Activated CD8-positive, alpha-beta memory T cell treated with anti-CD3 and anti-CD28 coated beads, Interleukin-2, amount 50 U/mL, for 4 hours (primary cell): Measurements from ENCODE around the gene GPX2.
"Not testable (repeated sequence)": the region's sequence is repeated elsewhere in the genome, so short reads cannot be mapped to it uniquely, and the experiment has no call there.

ENCODE experiments used
- DNase-seq: peaks from one replicate; pipeline ENCODE4 v3.0.0-alpha.2; 2020

Gene GPX2

GRCh38 chr14:64938972-64939816 lies 3.4 kb downstream of the GPX2 start:
- DNase-seq: no peak

DNA sequence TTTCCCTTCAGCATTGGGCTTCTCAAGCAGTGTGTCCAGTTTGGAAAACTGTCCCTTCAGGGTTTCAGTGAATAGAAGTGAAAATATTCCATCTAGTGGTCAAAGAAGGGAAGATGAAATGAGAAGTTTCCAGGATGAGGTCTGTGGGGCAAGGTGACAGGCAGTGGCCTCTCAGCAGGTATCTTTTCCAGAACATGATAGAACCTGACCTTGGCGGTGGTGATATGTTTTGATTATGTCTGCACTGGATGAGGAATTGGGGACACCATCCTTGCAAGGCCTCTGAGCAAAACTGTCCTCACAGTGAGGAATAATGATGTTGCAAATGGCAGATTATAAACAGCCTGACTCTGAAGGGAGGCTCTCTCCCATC lies 4.7 kb downstream of the GPX2 start:
- no peak for DNase-seq

GRCh38 chr14:64937171-64937820 lies 5.2 kb downstream of the GPX2 start:
- DNase-seq: no peak

- DNase-seq: no peak
Observed at GRCh38 chr14:64935508-64935907, 7.0 kb downstream of the GPX2 start.

- DNase-seq: no peak
Observed at GRCh38 chr14:64934338-64934929, 8.1 kb downstream of the GPX2 start.

- no peak for DNase-seq
Observed at GRCh38 chr14:64932231-64932630, 10.3 kb downstream of the GPX2 start.

DNA sequence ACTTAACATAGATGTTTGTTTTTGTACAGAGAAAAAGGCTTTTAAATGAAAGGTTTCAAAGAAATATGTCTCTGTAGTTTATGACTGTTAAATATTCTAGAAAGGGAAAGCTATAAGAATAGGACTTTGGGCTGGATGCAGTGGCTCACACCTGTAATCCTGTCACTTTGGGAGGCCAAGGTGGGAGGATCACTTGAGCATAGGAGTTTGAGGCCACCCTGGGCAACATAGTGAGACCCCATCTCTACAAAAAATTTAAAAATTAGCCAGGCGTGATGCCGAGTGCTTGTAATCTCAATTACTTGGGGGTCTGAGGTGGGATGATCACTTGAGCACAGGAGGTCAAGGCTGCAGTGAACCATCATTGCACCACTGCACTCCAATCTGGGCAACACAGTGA lies 11.4 kb downstream of the GPX2 start:
- no peak for DNase-seq

GRCh38 chr14:64930085-64930843 lies 12.3 kb downstream of the GPX2 start:
- DNase-seq: no peak

DNA sequence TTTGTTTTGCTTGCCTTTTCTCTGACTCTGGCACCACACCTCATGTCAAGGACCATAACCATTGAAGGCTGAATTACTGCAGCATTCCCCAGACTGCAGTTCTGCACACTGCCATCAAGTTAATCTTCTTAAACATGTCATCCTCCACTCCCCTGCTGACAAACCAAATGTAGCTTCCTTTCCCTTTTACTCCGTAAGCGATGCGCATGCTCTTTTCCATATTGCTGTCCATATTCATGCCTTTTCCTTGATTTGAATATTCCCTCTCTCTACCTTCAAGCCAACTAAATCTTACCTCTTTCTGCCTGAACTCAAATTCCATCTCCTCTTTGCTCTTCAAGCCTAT lies 13.6 kb downstream of the GPX2 start:
- DNase-seq: no peak

DNA sequence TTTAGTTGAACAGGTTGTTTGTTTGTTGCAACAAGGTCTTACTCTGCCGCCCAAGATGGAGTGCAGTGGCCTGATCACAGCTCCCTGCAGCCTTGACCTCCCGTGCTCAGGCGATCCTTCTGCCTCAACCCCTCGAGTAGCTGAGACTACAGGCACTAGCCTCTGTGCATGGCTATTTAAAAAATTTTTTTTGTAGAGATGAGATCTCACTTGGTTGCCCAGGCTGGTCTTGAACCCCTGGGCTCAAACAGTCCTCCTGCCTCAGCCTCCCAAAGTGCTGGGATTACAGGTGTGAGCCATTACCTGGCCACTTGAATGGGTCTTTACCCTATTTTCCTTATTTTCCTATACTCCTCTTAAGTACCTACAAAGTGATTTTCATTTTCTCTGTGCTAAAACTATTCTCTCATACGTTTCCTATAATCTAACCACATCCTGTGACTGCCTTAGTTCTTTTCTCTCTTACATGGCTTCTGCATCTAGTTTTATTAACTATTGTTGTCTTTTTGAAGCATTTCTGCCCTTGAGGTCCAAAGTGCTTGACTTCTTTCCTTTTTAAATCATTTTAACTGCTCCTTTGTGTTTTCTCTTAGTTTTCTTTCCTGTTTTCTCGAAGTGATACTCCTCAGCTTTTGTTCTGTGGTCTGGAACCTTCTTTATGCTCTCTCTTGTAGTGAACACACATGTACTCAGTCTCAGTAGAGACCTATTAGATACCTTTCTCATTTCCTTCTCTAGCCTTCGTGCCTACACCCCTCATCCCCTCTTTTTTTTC lies 14.1 kb downstream of the GPX2 start:
- no peak for DNase-seq

DNA sequence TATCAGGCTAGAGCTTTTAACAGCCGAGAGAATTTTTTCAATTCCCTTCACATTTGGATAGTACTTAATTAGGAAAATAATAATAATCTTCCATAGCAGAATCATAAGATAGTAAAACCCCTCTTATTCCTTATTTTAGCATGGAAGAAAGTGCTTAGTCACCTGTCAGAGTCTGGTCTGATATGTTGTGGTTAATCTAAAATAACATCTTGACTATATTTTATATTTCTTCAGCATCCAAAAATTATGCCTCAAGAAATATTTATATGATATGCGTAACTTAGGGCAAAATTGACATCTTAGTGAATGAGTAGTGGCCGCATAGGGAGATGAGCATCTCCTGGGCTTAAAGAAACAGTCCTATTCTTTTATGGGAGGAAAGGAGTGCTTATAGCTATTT lies 15.5 kb downstream of the GPX2 start:
- no peak for DNase-seq

- no peak for DNase-seq
Observed at GRCh38 chr14:64926398-64926995, 16.0 kb downstream of the GPX2 start.

DNA sequence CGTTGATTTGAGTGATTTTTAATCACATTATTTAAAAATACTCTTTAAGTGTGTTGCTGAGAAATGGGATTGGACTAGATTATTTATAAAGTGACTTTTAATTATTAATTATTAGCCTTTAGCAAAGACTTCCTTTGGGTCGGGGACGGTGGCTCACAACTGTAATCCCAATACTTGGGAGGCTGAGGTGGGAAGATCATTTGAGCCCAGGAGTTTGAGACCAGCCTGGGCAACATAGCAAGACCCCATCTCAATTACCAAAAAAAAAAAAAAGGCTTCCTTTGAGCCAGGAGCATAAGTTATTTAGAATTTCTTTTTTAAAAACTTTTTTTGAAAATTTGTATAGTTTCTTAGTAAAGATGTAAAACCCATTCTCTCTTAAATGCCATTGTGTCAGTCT lies 19.5 kb downstream of the GPX2 start:
- DNase-seq: no peak

- no peak for DNase-seq
Observed at GRCh38 chr14:64920465-64920864, 22.1 kb downstream of the GPX2 start.

GRCh38 chr14:64919618-64920017 lies 22.9 kb downstream of the GPX2 start:
- no peak for DNase-seq

GRCh38 chr14:64919215-64919614 lies 23.3 kb downstream of the GPX2 start:
- DNase-seq: no peak

GRCh38 chr14:64918216-64918615 lies 24.3 kb downstream of the GPX2 start:
- DNase-seq: no peak

DNA sequence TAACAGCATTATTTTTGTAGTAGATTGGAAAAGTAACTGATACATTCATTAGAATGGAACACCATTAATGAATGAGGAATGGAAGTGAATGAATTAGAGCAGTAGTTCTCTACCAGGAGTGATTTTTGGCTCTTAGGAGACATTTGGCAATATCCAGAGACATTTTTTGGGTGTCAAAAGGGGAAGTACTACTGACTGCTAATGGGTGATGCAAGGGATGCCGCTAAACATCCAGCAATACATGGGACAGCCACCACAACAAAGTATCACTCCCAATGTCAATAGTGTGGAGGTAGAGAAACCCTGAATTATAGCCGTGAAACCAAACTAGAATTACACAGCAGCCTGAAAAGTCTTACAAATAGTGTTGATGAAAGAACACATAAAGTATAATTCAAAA lies 26.7 kb downstream of the GPX2 start:
- DNase-seq: no peak

- no peak for DNase-seq
Observed at GRCh38 chr14:64915029-64915424, 27.5 kb downstream of the GPX2 start.

- peak; percentile 98 for DNase-seq
Observed at GRCh38 chr14:64914237-64915028, 28.1 kb downstream of the GPX2 start, which contains the start of gene CHURC1. CHURC1 (plus strand) TSS chr14:64914455; CDS start chr14:64914496, 41 bp downstream.

GRCh38 chr14:64913477-64913876 lies 29.1 kb downstream of the GPX2 start:
- DNase-seq: not testable (repeated sequence)
